ENCODE measurements around the gene TTLL9.
"Not testable (repeated sequence)": the region's sequence is repeated elsewhere in the genome, so short reads cannot be mapped to it uniquely, and the experiment has no call there.

The TTLL9 gene

GRCh38 chr20:31917962-31918412 lies 47.6 kb downstream of the TTLL9 start:
- not testable (repeated sequence) for DNase-seq (ENCODE audit: low read depth in 2 of 2, low spot score in 1 of 2)

- DNase-seq (ENCODE audit: low read depth in 2 of 2, low spot score in 1 of 2) = no peak
These were observed 48.2 kb downstream of the TTLL9 start for GRCh38 chr20:31918466-31919105.

GRCh38 chr20:31919410-31920155 lies 49.1 kb downstream of the TTLL9 start:
- no peak for DNase-seq (ENCODE audit: low read depth in 2 of 2, low spot score in 1 of 2)

- no peak for DNase-seq (ENCODE audit: low read depth in 2 of 2, low spot score in 1 of 2)
These were observed 49.9 kb downstream of the TTLL9 start for GRCh38 chr20:31920275-31920855.

- not testable (repeated sequence) for DNase-seq (ENCODE audit: low read depth in 2 of 2, low spot score in 1 of 2)
These were observed 51.0 kb downstream of the TTLL9 start for GRCh38 chr20:31921480-31921879.

GRCh38 chr20:31922181-31922580 lies 51.7 kb downstream of the TTLL9 start:
- DNase-seq (ENCODE audit: low read depth in 2 of 2, low spot score in 1 of 2) = no peak

- no peak for DNase-seq (ENCODE audit: low read depth in 2 of 2, low spot score in 1 of 2)
These were observed 52.2 kb downstream of the TTLL9 start for GRCh38 chr20:31922588-31922987.

GRCh38 chr20:31923388-31924331 lies 53.2 kb downstream of the TTLL9 start:
- DNase-seq (ENCODE audit: low read depth in 2 of 2, low spot score in 1 of 2) = no peak

GRCh38 chr20:31924561-31924960 lies 54.1 kb downstream of the TTLL9 start:
- no peak for DNase-seq (ENCODE audit: low read depth in 2 of 2, low spot score in 1 of 2)

GRCh38 chr20:31925631-31926030 lies 55.2 kb downstream of the TTLL9 start:
- DNase-seq (ENCODE audit: low read depth in 2 of 2, low spot score in 1 of 2) = no peak

- DNase-seq (ENCODE audit: low read depth in 2 of 2, low spot score in 1 of 2) = no peak
These were observed 56.1 kb downstream of the TTLL9 start for GRCh38 chr20:31926493-31926892.

- no peak for DNase-seq (ENCODE audit: low read depth in 2 of 2, low spot score in 1 of 2)
These were observed 57.3 kb downstream of the TTLL9 start for GRCh38 chr20:31927627-31928159.

GRCh38 chr20:31929631-31930030 lies 59.2 kb downstream of the TTLL9 start:
- not testable (repeated sequence) for DNase-seq (ENCODE audit: low read depth in 2 of 2, low spot score in 1 of 2)

- no peak for DNase-seq (ENCODE audit: low read depth in 2 of 2, low spot score in 1 of 2)
These were observed 60.3 kb downstream of the TTLL9 start for GRCh38 chr20:31930779-31931178.

GRCh38 chr20:31933698-31934097 lies 63.3 kb downstream of the TTLL9 start:
- no peak for DNase-seq (ENCODE audit: low read depth in 2 of 2, low spot score in 1 of 2)

- no peak for DNase-seq (ENCODE audit: low read depth in 2 of 2, low spot score in 1 of 2)
These were observed 64.1 kb downstream of the TTLL9 start for GRCh38 chr20:31934491-31934890.

- no peak for DNase-seq (ENCODE audit: low read depth in 2 of 2, low spot score in 1 of 2)
These were observed 64.7 kb downstream of the TTLL9 start for GRCh38 chr20:31934968-31935764.

GRCh38 chr20:31936420-31936819 lies 66.0 kb downstream of the TTLL9 start:
- no peak for DNase-seq (ENCODE audit: low read depth in 2 of 2, low spot score in 1 of 2)

GRCh38 chr20:31937820-31938219 lies 67.4 kb downstream of the TTLL9 start:
- DNase-seq (ENCODE audit: low read depth in 2 of 2, low spot score in 1 of 2) = no peak

- DNase-seq (ENCODE audit: low read depth in 2 of 2, low spot score in 1 of 2) = no peak
These were observed 69.2 kb downstream of the TTLL9 start for GRCh38 chr20:31939661-31940060.
